Vagina (tissue), 2 donors: ENCODE data around the gene LUZP1.

Experiments
- CTCF ChIP-seq, 3 experiments: fragments of 450-650 bp in 2 of 3; fragments of 200-600 bp in 1 of 3; sonication (generic) in 1 of 3; IDR thresholded peaks; one replicate each; pipeline ENCODE4 v1.5.1; 2017 to 2019; ENCODE audit warnings: antibody characterized with exemption in 3 of 3, mild to moderate bottlenecking in 2 of 3, moderate library complexity in 2 of 3
- POLR2A ChIP-seq, 2 donors: fragments of 450-650 bp; IDR thresholded peaks; one replicate each; pipeline ENCODE4 v1.6.1; 2017; ENCODE audit warnings: antibody characterized with exemption in 2 of 2, mild to moderate bottlenecking in 2 of 2, moderate library complexity in 2 of 2
- POLR2AphosphoS5 ChIP-seq, 2 donors: sonication (generic); formaldehyde crosslinking; IDR thresholded peaks; one replicate each; pipeline ENCODE4 v1.9.0; 2017; ENCODE audit warnings: antibody characterized with exemption in 2 of 2, mild to moderate bottlenecking in 2 of 2, low read depth in 1 of 2; ENCODE audit not compliant: insufficient read depth in 1 of 2

DNA sequence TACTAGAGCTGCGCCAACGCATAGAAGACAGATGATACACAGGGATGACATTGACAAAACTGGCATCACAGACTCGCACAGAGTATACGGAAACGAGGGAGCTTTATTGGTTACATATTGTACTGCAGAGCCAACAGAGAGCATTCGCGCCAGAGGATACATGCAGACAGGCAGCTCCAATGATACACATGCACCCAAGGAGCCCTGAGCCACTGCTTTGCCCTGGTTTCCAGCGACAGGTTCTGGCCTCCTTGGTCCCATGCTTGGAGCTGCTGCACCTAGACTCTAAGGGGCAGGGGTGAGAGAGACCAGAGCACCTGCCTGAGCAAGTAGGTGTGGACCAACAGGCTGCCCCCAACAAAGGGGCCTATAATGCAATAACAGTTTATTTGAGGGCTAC is 83.8 kb downstream of the LUZP1 start:
- TF ChIP-seq CTCF (IDR thresholded peaks at IDR 0.05): no peak
- no peak for TF ChIP-seq POLR2AphosphoS5 (IDR thresholded peaks at IDR 0.05; ENCODE audit: insufficient read depth in 1 of 2, low read depth in 1 of 2)
- TF ChIP-seq POLR2A (IDR thresholded peaks at IDR 0.05): no peak
